ENCODE measurements around the gene MYCN. TPM values are rescaled to one million over a fixed set of nuclear protein-coding genes. Genes with fewer than 3 reads are reported as not detected.

The MYCN gene
- total and polyA plus RNA-seq, 2 donors (not counting 1 experiment from before 2014, with no cell fraction given): not detected

DNA sequence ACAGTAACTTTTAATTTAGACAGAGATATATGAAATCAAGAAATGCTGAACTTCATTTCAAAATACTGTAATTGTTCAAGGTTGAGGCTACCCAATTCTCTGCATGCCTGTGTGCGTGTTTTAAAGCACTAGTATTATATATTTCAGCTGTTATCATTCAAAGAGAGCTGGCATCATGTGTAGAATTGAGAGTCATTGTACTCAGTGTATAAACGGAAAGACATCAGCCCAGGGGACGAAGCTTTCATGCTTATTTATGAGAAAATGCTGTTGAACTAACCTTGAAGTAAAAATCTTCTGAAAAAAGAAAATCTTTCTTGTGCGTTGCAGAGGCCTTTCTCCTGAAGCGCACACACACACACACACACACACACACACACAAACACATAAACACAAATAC lies 48.4 kb downstream of the MYCN start:
- H3K4me1 ChIP-seq (ENCODE audit: control insufficient read depth, extremely low read depth, insufficient read depth, low read length): no peaks in the 10 kb centered on the region
- H3K9ac ChIP-seq (ENCODE audit: insufficient read depth, low read length): no peak overlapping the region
- no peak for DNase-seq (ENCODE audit: low read depth in 2 of 2)
- H3K79me2 ChIP-seq (ENCODE audit: control insufficient read depth, insufficient read depth, low read length): no peaks in the 10 kb centered on the region
- H4K20me1 ChIP-seq (ENCODE audit: control insufficient read depth, extremely low read depth, insufficient read depth, low read length): no peaks in the 10 kb centered on the region
- no peaks in the 10 kb centered on the region for H3K27me3 ChIP-seq (ENCODE audit: control insufficient read depth, insufficient read depth, low read length)
- no peak overlapping the region for H3K4me3 ChIP-seq (replicated peaks in 1 of 4; ENCODE audit: control extremely low read depth in 1 of 4, insufficient read depth in 1 of 4, low read depth in 3 of 4, low read length in 4 of 4)
- H3K36me3 ChIP-seq (ENCODE audit: control insufficient read depth, insufficient read depth, low read length): no peaks in the 10 kb centered on the region
- no peaks in the 10 kb centered on the region for H3K9me3 ChIP-seq (ENCODE audit: control insufficient read depth, insufficient read depth, low read depth, low read length)
- H3K4me2 ChIP-seq (ENCODE audit: extremely low read depth, insufficient read depth, low read length): no peak overlapping the region
- TF ChIP-seq CTCF (conservative IDR thresholded peaks at IDR 0.05 in 1 of 2, IDR thresholded peaks at IDR 0.05 in 1 of 2; ENCODE audit: low read depth in 1 of 2, low read length in 2 of 2): no peak
- no peak for TF ChIP-seq EZH2 (IDR thresholded peaks at IDR 0.05; ENCODE audit: low read length, missing control alignments)
- H3K27ac ChIP-seq (ENCODE audit: insufficient read depth, low read length): no peak overlapping the region
- H2AFZ ChIP-seq (ENCODE audit: low read length): no peak overlapping the region

DNA sequence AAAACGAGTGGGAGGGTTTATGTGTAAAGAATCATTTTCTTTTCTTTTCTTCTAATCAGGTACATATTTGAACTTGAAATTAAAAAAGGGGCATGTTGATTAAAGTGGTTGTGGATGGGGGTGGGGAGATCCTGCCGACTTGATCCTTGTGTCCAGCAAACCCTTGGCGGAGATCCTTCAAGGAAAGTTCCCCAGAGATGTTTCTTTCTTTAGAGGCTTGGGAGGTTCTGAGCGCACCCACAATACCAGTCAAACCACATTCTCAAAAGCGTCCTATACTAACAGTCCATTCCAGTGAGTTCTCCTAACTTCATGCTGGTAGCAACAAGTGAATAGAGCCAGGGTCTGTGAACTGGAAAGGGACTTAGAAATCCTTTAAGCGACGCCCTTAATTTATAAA lies 49.2 kb downstream of the MYCN start:
- H3K9ac ChIP-seq (ENCODE audit: insufficient read depth, low read length): no peak overlapping the region
- no peaks in the 10 kb centered on the region for H3K4me1 ChIP-seq (ENCODE audit: control insufficient read depth, extremely low read depth, insufficient read depth, low read length)
- DNase-seq (ENCODE audit: low read depth in 2 of 2): no peak
- H3K36me3 ChIP-seq (ENCODE audit: control insufficient read depth, insufficient read depth, low read length): no peaks in the 10 kb centered on the region
- H3K4me3 ChIP-seq (replicated peaks in 1 of 4; ENCODE audit: control extremely low read depth in 1 of 4, insufficient read depth in 1 of 4, low read depth in 3 of 4, low read length in 4 of 4): no peak overlapping the region
- no peak overlapping the region for H3K27ac ChIP-seq (ENCODE audit: insufficient read depth, low read length)
- H2AFZ ChIP-seq (ENCODE audit: low read length): no peak overlapping the region
- H3K9me3 ChIP-seq (ENCODE audit: control insufficient read depth, insufficient read depth, low read depth, low read length): no peaks in the 10 kb centered on the region
- H3K4me2 ChIP-seq (ENCODE audit: extremely low read depth, insufficient read depth, low read length): no peak overlapping the region
- H4K20me1 ChIP-seq (ENCODE audit: control insufficient read depth, extremely low read depth, insufficient read depth, low read length): no peaks in the 10 kb centered on the region
- no peaks in the 10 kb centered on the region for H3K27me3 ChIP-seq (ENCODE audit: control insufficient read depth, insufficient read depth, low read length)
- TF ChIP-seq EZH2 (IDR thresholded peaks at IDR 0.05; ENCODE audit: low read length, missing control alignments) (no peak), CTCF (conservative IDR thresholded peaks at IDR 0.05 in 1 of 2, IDR thresholded peaks at IDR 0.05 in 1 of 2; ENCODE audit: low read depth in 1 of 2, low read length in 2 of 2) (no peak)
- no peaks in the 10 kb centered on the region for H3K79me2 ChIP-seq (ENCODE audit: control insufficient read depth, insufficient read depth, low read length)

- H3K79me2 ChIP-seq (ENCODE audit: control insufficient read depth, insufficient read depth, low read length): no peaks in the 10 kb centered on the region
- no peaks in the 10 kb centered on the region for H3K4me1 ChIP-seq (ENCODE audit: control insufficient read depth, extremely low read depth, insufficient read depth, low read length)
- no peaks in the 10 kb centered on the region for H3K36me3 ChIP-seq (ENCODE audit: control insufficient read depth, insufficient read depth, low read length)
- no peaks in the 10 kb centered on the region for H3K27me3 ChIP-seq (ENCODE audit: control insufficient read depth, insufficient read depth, low read length)
- TF ChIP-seq CTCF (conservative IDR thresholded peaks at IDR 0.05 in 1 of 2, IDR thresholded peaks at IDR 0.05 in 1 of 2; ENCODE audit: low read depth in 1 of 2, low read length in 2 of 2) (no peak), EZH2 (IDR thresholded peaks at IDR 0.05; ENCODE audit: low read length, missing control alignments) (no peak)
- DNase-seq (ENCODE audit: low read depth in 2 of 2): no peak
- H3K27ac ChIP-seq (ENCODE audit: insufficient read depth, low read length): no peak overlapping the region
- H3K4me2 ChIP-seq (ENCODE audit: extremely low read depth, insufficient read depth, low read length): no peak overlapping the region
- no peaks in the 10 kb centered on the region for H4K20me1 ChIP-seq (ENCODE audit: control insufficient read depth, extremely low read depth, insufficient read depth, low read length)
- no peak overlapping the region for H3K9ac ChIP-seq (ENCODE audit: insufficient read depth, low read length)
- H3K4me3 ChIP-seq (replicated peaks in 1 of 4; ENCODE audit: control extremely low read depth in 1 of 4, insufficient read depth in 1 of 4, low read depth in 3 of 4, low read length in 4 of 4): no peak overlapping the region
- no peak overlapping the region for H2AFZ ChIP-seq (ENCODE audit: low read length)
- H3K9me3 ChIP-seq (ENCODE audit: control insufficient read depth, insufficient read depth, low read depth, low read length): no peaks in the 10 kb centered on the region
Observed at GRCh38 chr2:15990151-15991101, 50.1 kb downstream of the MYCN start.

Data from fibroblast of lung (primary cell).